GM21786 (cell line): ENCODE measurements around the gene ANKFY1.

ENCODE experiments used
- ATAC-seq: cut with Tn5 transposase; IDR thresholded peaks from one replicate; pipeline ENCODE4 v1.9.1; 2021; ENCODE audit not compliant: unreplicated experiment

Gene ANKFY1, protein sequence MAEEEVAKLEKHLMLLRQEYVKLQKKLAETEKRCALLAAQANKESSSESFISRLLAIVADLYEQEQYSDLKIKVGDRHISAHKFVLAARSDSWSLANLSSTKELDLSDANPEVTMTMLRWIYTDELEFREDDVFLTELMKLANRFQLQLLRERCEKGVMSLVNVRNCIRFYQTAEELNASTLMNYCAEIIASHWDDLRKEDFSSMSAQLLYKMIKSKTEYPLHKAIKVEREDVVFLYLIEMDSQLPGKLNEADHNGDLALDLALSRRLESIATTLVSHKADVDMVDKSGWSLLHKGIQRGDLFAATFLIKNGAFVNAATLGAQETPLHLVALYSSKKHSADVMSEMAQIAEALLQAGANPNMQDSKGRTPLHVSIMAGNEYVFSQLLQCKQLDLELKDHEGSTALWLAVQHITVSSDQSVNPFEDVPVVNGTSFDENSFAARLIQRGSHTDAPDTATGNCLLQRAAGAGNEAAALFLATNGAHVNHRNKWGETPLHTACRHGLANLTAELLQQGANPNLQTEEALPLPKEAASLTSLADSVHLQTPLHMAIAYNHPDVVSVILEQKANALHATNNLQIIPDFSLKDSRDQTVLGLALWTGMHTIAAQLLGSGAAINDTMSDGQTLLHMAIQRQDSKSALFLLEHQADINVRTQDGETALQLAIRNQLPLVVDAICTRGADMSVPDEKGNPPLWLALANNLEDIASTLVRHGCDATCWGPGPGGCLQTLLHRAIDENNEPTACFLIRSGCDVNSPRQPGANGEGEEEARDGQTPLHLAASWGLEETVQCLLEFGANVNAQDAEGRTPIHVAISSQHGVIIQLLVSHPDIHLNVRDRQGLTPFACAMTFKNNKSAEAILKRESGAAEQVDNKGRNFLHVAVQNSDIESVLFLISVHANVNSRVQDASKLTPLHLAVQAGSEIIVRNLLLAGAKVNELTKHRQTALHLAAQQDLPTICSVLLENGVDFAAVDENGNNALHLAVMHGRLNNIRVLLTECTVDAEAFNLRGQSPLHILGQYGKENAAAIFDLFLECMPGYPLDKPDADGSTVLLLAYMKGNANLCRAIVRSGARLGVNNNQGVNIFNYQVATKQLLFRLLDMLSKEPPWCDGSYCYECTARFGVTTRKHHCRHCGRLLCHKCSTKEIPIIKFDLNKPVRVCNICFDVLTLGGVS

DNA sequence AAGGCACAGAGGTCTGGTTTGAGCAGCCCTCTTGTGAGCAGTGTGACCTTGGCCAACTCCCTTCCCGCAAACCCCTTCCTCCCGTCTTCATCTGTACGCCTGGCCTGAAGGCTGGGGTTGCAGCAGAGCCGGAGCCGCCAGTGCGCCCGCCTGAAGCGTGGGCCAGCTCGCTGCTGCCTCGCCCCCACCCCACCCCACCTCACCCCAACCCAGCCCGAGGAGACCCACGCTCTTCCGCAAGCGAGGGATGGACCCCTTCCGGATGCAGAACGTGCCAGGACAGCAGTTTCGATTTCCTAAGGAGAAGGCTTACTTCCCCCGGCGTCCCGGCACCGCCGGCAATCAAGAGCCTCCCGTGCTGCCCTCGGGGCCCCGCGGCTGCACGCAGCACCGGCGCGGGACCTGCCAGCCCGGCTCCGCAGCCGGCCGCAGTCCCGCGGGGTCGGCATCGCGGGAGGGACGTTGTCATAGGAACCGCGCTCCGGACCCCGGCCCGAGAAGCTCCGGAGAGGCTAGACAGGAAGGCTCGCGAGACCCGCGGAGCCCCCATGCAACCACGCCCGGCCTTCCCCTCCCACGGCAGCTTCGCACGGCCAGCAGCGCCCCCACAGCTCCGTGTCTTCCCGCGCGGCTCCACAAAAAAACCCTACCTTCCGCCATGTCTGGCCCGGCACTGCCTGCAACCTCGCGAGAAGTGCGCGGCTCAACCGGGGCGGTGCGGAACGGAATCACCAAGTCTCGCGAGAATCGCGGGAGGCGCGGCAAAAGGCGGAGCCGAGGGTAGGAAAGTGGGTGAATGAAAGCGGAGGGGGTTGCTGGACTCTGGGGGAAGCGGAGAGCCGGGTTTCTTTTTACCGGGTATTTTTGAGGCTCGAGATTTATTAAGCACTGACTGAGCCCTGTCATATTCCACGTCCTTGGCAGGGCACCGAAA, at the start of gene ANKFY1:
Gene ANKFY1 (minus strand): TSS at position 698 of the 934 bp plus-strand sequence. CDS start 38 bp downstream, at position 660.
- peak; percentile 91 for ATAC-seq

DNA sequence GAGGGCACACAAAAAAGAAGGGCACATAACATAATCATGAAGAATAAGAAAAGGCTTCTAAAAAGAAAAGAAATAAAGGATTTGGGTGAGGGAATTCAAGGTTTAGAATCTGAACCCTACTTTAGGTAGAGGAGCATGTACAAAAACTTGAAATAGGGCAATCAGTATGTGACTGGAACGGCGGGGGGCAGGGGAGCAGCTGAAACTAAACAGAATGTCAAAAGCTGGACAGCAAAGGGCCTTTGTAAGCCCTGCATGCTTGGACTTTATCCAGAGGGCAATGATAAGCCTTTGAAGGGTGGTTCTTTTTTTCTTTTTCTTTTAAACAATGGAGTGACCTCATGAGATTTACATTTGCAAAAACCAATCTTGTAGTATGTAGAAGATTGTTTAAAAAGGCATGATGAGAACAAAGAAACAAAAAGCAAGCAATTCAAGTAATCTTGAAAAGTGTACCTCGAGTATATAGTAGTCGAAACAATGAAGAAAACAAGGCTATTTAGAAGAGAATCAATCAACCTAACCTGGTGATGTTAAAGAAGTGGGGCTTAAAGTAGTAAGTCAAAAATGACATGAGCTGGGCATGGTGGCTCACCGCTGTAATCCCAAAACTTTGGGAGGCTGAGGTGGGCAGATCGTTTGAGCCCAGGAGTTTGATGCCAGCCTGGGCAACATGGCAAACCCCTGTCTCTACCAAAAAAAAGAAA, 46.7 kb upstream of the ANKFY1 start:
- no peak for ATAC-seq

DNA sequence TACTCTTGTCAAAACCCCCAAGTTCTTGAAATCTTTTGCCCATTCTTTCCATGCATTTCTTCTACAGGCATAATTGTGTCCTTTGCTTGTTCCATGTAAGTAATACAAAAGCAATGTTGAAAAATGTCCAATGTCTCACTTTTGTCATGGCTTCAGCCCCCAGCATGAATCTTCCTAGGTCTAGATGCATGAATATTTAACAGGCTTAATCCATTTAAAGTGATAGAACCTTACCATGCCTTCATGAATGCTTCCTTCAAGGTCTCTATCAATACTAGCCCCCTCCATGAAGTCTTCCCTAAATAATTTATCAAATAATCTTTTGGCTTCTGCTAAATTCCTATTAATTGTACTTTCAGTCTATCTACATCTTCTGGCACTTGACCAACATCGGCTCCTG, 46.1 kb upstream of the ANKFY1 start:
- ATAC-seq = no peak

DNA sequence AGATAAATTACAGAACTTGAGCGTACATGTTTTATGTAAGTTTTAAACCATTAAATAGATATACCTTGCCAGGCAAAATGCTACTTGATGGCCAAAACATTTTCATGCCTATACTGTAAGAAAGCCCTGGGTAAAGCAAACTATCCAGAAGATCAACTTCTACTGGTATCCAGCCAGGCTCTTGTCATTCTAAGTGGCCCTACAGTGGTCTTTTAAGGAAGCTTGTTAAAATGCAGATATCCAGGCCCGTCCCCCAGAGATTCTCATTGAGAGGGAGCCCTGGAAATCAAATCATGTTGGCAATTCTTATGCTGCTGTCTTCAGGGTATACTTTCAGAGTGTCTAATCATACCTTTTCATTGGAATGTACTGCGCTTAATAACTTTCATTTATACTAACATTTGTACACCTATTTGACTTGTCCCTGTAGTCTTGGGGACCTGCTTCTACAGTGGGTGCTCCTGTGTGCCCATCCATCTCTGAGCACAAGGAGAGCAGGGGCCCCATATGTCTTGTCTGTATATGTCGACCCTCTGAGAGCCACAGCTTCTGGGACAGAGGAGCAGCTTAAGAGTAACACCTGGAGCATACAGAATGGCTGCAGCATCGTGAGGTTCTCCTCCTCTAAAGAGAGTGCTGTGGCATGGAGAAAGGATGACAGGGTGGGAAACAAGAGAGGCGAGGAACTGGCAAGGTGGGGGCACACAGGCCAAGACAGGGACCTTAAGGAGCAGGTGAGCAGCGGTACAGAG, 43.6 kb upstream of the ANKFY1 start:
- ATAC-seq = no peak

DNA sequence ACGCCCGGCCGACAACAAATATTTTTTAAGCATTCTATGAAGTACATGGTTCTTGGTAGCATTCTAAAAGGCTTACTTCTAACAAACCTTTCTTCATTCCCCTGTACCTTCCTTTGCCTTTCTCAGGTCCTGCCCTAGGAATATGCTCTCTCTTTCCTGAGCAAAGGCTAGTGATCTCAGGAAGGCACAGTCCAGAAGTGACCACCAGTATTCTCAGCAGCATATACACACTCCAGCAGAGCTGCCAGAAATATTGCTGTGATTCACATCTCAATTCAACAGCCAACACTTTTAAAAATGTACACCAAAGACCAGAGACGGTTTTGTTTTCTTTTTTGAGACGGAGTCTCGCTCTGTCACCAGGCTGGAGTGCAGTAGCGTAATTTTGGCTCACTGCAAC, 41.4 kb upstream of the ANKFY1 start:
- no peak for ATAC-seq

DNA sequence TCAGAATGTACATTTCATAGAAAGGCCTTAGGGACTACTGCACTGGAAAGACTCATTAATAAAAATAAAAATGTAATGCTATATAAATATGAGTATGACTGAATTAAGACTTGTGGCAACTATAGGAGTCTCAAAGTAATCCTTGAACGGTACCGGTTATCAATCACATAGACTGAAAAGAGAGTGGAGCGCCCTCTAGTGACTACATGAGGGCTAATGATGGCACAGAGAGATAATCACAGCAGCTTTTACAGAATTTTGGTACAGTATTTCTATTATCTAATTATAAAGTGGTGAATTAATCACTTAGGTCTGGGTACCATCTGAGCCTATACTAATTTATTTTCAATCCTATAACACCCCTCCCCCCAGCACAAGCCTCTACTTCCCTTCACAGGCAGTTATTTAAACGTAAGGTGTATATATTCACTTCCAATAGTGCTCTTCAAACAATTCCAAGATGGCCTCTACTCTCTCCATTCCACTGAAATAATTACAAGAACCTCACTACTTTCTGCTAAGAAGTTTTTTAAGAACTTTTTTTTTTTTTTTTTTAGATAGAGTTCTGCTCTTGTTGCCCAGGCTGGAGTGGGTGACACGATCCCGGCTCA, 40.7 kb upstream of the ANKFY1 start:
- no peak for ATAC-seq

DNA sequence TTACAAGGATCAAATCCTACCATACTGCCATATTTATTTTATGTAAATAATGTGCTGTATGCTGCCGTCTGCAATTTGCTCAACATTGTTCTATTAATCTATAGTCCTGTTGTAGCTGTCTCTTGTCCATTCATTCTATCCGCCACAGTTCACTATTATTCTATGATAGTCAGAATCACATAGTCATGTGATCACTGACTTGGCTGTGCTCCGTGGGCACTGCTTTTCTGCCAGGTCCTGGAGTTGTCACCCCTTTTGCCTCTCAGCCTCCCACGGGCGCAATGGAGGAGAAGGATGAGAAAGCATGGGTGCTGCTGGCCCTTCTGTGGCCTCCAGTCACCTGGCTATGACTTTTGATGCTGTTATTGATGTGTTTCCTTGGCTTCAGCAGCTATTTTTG, 37.3 kb upstream of the ANKFY1 start:
- no peak for ATAC-seq

DNA sequence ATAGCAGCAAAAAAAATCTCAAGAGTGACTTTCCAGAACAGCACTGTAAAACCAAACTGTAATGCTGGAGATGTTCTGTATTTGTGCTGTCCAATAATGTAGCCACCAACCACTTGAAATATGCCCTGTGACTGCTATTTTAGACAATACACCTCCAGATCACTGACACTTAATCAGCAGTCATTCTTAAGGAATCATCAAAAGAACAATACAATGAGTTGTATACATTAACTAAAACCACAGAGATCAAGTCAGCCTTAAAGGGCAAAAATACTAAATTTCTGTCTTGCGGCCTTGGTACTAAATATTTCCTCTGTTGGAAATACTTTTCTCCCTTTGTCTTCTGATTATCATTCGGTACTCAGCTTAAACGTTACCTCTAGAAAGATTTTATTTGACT, 33.6 kb upstream of the ANKFY1 start:
- ATAC-seq = no peak

DNA sequence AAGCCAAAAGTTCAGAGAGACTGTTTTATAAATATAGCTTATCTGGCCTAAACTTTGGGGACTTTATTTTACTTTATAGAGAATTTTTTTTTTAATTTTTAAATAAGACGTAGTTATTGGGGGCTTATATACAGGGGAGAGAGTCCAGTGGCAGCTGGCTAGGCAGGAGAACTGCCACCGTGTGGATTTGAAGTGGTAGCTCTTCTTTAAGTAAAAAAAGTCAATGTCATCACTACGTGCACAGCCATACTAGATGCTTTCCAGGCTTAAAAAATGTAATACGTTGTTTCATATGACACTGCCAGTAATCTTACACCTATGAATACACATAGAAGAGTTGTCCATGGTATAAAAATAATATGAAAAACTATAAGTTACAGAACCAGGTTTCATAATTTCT, 31.9 kb upstream of the ANKFY1 start:
- ATAC-seq = no peak

DNA sequence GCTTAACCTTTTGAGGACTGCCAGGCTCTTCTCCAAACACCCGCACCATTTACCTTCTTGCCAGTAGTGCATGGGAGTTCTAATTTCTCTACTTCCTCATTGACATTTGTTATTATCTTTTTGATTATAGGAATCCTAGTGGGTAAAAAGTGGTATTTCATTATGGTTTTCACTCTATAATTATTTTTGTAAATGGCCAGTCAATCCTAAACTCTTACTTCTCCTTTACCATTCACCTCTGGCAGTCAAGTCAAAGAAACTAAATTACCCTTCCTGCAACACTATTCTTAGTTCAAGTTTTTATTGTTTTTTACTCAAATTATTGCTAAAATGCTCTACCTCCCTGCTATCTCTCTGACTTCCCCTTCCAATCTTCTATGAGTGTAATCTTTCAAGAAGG, 29.8 kb upstream of the ANKFY1 start:
- no peak for ATAC-seq

DNA sequence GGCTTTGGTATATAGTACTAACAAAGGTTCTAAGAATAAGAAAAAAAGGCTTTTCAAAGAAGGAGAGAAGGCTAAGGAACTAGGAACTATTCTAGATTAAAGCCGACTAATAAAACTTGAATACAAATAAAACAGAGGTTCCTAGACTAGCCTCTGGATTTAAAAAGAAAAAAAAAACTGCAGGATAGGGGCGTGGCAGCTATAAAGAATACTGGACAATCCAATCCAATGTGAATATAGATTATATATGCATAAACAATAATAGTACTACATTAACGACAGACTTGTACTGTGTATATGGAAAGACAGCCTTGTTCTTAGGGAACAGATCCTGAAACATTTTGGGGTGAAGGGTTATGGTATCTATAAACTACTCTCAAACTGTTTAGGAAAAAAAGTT, 23.9 kb upstream of the ANKFY1 start:
- no peak for ATAC-seq

DNA sequence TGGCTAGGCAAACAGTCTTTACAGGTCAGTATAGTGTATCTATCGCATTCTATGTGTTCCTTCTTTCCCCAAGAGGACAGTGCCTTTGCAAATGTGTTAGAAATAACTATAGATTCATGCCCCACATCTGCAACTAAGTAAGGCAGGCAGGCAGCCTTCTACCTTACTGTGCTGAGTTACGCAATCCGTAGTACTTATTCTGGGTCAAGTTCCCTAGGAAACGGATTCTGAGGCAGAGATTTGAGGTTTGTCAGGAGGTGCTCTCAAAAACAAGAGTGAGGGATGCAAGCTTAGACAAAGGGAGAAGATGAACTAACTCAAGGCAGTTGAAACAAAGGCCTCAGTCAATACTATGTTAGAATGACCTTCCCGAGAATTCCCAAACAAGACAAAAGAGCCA, 12.7 kb upstream of the ANKFY1 start:
- ATAC-seq = no peak

DNA sequence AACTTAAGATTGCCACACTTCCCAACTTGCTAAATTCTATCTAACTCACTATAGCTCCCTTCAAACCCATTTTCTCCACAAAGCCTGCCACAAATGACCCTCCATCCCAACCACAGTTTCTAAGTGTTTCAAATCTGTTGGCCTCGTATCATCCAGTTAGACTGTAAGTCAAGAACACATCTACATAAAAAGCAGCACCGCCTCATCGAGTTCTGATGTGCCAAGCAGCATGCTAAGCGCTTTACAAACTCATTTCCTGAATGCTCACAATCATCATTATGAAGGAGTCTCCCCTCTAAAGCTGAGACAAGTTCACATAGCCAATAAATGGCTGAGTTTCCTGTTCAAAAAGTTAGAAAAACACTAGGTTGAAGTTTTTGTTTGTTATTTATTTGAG, 9.2 kb upstream of the ANKFY1 start:
- no peak for ATAC-seq

DNA sequence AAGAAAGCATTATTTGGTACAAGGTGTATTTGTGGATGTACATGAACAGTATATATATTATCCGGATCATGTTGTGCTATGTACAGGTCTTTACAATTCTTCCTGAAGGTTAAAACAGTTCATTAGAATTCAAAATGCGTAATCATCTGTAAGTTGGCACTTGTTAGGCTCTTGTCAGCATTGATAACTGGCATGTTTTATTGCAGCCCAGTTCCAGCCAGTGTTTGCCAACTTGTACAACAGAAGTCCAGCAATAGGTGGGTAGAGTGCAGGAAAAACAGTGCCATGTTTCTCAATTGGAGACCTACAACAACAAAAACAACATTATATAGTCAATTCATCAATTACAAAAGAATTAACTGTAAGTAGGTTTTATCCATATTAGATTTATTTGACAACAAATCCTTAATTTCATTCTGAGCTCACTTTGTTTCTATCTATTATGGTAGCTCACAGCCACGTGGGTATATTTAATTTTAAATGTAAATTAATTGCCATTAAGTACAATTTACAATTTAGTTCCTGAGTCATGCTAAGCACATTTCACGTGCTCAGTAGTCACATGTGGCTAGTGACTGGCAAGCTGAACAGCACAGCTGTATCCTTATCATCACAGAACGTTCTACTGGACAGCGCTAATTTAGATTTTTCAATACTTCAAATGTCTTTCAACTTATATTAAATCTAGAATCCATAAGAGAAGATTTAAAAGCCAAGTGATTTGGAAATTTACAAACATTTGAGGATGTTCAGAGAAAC, 8.6 kb upstream of the ANKFY1 start:
- ATAC-seq = no peak

DNA sequence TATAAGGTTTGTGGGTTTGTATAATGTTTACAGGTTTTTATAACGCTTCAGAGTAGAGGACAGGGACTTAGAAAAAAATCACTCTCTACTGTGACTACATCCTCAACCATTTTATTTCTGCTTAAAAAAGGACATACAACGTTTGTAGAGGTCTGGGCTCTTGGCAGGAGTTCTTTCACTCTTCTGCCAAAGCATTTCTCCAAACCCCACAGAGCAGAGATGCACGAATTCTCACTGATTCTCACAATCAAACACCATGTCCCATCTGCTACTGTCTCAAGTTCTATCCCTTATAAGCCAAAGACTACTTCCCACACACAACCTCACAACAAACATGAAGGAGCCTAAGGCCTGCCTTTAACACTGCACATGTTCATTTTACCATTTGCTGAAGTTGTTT, 7.0 kb upstream of the ANKFY1 start:
- no peak for ATAC-seq

DNA sequence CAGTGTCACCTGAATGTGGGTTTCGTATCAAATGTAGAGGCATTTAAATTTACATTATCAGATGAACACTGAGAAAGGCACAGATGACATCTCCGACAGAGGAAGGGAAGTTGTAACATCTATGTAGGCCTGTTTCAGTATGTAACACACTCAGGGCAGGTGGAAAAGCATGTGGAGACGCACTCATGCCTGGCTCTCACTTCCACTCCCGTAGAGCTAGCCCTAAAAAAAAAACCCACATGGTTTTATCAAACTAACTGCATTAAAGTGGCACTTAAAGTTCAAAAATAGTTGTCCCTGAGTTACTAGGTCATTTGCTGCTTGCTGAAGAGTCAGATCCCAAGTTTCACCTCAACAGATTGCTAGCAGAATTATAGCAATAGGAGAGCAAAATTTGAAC, 6.1 kb upstream of the ANKFY1 start:
- ATAC-seq = no peak

DNA sequence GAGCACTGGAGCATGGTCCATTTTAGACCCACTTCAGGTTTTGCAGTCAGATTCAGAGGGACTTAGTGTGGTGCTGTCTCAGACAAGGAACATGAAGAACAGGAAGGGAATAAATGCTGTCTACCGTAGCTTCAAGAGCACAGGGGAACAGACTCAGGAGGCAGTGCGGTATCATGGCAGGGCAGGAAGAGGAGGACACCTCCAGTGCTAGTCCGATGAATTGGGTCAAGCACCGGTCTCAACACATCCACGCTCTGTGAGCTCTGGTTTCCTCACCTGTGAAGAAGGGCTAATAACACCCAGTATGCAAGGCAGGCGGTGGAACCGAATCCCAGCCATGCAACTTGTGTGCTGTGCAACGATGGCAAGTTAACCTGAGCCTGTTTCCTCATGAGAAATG, 3.6 kb upstream of the ANKFY1 start:
- ATAC-seq = no peak

DNA sequence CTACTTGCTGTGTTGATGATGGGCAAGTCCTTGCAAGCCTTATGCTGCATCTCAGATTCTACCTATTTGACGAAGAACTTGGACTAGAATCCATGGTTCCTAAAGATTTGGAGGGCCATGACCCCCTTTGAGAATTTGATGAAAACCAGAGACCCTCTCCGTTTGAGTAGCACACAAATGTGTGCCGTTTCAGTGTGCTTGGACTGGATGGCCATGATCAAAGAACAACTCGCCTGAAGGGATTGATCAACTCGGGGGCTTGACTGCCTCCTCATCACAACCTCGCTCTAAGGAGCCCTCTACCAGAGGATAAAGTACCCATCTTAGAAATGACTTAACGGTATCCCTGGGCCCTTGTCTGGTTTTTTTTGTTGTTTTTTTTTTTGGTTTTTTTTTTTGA, 2.8 kb upstream of the ANKFY1 start:
- ATAC-seq = no peak
